Esophagus mucosa (tissue), 1 donor: ENCODE data around the gene KRT74. TPM values are rescaled to one million over a fixed set of nuclear protein-coding genes. Genes with fewer than 3 reads are reported as not detected.
A peak's percentile ranks its signal among the peaks of the same experiment; 100 is the strongest.

ENCODE experiments used
- ATAC-seq: fragments of 200-7000 bp; cut with Tn5 transposase; one replicate; pipeline ENCODE4 v1.9.1; 2020
- total RNA-seq: library from RNA; stranded (reverse); gene quantifications from one replicate; pipeline ENCODE4 v1.2.4, GENCODE V29; 2023
- donor health status: DM: yes; HTN: yes; CAD: no.

Gene KRT74
- total RNA-seq, 1 donor from 2014 or later, result 0.12 TPM

GRCh38 chr12:52518574-52519386 lies 54.9 kb downstream of the KRT74 start:
- ATAC-seq, result no peak

GRCh38 chr12:52517888-52518287 lies 55.8 kb downstream of the KRT74 start:
- no peak for ATAC-seq

- no peak for ATAC-seq
Observed at GRCh38 chr12:52517005-52517835, 56.4 kb downstream of the KRT74 start.

- peak; percentile 4 for ATAC-seq
Observed at GRCh38 chr12:52515927-52516831, 57.5 kb downstream of the KRT74 start.

Other genes starting within 250 kb of the KRT74 start
- not detected for gene KRT85, start 206.4 kb downstream of the KRT74 start, total RNA-seq
- not detected for gene KRT84, start 188.2 kb downstream of the KRT74 start, total RNA-seq
- not detected for gene KRT82, start 167.5 kb downstream of the KRT74 start, total RNA-seq
- gene KRT75, start 139.5 kb downstream of the KRT74 start, total RNA-seq, result 0.84 TPM
- gene KRT6B, start 121.7 kb downstream of the KRT74 start, total RNA-seq, result 2,496 TPM
- 2,886 TPM for gene KRT6C, start 100.0 kb downstream of the KRT74 start, total RNA-seq
- gene KRT6A, start 80.6 kb downstream of the KRT74 start, total RNA-seq, result 18,870 TPM
- gene KRT5, start 53.4 kb downstream of the KRT74 start, total RNA-seq, result 11,855 TPM
- not detected for gene KRT71, start 20.7 kb downstream of the KRT74 start, total RNA-seq
- not detected for gene KRT72, start 27.6 kb upstream of the KRT74 start, total RNA-seq
- gene KRT73, start 44.7 kb upstream of the KRT74 start, total RNA-seq, result not detected
- gene KRT2, start 78.4 kb upstream of the KRT74 start, total RNA-seq, result not detected
- 2.5 TPM for gene KRT1, start 106.6 kb upstream of the KRT74 start, total RNA-seq
- gene KRT77, start 129.7 kb upstream of the KRT74 start, total RNA-seq, result not detected
- 0.08 TPM for gene KRT76, start 203.5 kb upstream of the KRT74 start, total RNA-seq
- gene KRT3, start 222.3 kb upstream of the KRT74 start, total RNA-seq, result 1.0 TPM
- 1,080 TPM for gene KRT4, start 240.3 kb upstream of the KRT74 start, total RNA-seq